Measurements from ENCODE around the gene SLC7A8. TPM values are rescaled to one million over a fixed set of nuclear protein-coding genes. Genes with fewer than 3 reads are reported as not detected.

Gene SLC7A8
- total RNA-seq, 3 donors from 2014 or later: 46.8 to 98.9 (median 61.9) TPM

GRCh38 chr14:23122086-23122485, 61.4 kb downstream of the SLC7A8 start:
- no peaks in the 10 kb centered on the region for H3K9me3 ChIP-seq
- peak overlapping the region in 1 of 2 donors; percentile 42 for H3K27ac ChIP-seq
- H3K36me3 ChIP-seq: no peaks in the 10 kb centered on the region
- intact Hi-C loops (cut with DNase I; ENCODE audit: low total_unique reads): loop anchor here (5.0 kb wide), 1 partner anchor 65 kb away; no protein-coding TSS in a partner anchor
- no peaks in the 10 kb centered on the region for H3K4me1 ChIP-seq
- H3K4me3 ChIP-seq: no peak overlapping the region
- TF ChIP-seq POLR2AphosphoS5 (IDR thresholded peaks at IDR 0.05): no peak
- TF ChIP-seq CTCF (IDR thresholded peaks at IDR 0.05): no peak
- TF ChIP-seq POLR2A (IDR thresholded peaks at IDR 0.05): no peak
- no peak for DNase-seq (ENCODE audit: low spot score in 2 of 2)
- H3K27me3 ChIP-seq: no peaks in the 10 kb centered on the region

GRCh38 chr14:23121361-23121771, 62.1 kb downstream of the SLC7A8 start:
- peak overlapping the region; percentile 4 to 42 for H3K27ac ChIP-seq
- intact Hi-C loops (cut with DNase I; ENCODE audit: low total_unique reads): loop anchor here (5.0 kb wide), 1 partner anchor 66 kb away; no protein-coding TSS in a partner anchor

DNA sequence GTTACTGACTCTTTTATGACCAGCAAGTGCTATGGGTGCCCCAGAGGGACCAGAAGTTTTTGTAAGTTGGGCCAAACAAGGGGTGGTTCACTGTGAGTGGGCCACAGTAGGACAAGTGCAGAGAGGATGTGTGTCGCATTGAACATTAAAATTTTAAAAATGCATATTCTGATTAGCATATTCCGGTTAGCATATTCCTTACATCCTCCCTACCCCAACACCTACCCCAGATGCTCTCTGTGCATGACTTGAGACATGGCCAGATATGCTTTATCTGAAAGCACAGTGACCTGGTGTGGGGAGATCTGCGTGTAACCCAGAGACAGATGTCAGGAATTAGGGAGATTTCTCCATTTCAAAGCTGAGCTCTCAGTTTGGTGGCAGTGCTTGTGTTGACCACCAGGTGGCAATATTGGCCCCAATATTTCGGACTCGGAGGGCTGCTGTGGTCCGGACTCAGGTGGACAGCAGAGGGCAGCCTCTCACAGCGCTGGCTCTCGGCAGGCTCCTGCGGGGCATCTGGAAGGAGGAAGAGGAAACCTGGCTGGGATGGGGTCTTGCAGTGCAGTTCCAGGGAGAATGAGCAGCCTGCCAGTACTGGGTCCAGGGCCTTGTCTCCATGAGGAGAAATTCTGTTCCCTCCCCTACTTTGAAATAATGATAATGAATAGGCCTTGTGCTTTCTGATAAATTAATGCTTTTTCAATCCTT, 62.8 kb downstream of the SLC7A8 start:
- no peaks in the 10 kb centered on the region for H3K36me3 ChIP-seq
- peak overlapping the region in 1 of 2 donors; percentile 4 for H3K27ac ChIP-seq
- H3K9me3 ChIP-seq: no peaks in the 10 kb centered on the region
- peak; percentile 88 to 92 for DNase-seq (ENCODE audit: low spot score in 2 of 2)
- TF ChIP-seq POLR2AphosphoS5 (IDR thresholded peaks at IDR 0.05) (peak; percentile 77 to 92 (median 78)), CTCF (IDR thresholded peaks at IDR 0.05) (peak; percentile 100), POLR2A (IDR thresholded peaks at IDR 0.05) (no peak)
- H3K4me3 ChIP-seq: no peak overlapping the region
- no peaks in the 10 kb centered on the region for H3K4me1 ChIP-seq
- H3K27me3 ChIP-seq: no peaks in the 10 kb centered on the region
- intact Hi-C loops (cut with DNase I; ENCODE audit: low total_unique reads): loop anchor here (5.0 kb wide), 1 partner anchor 67 kb away; no protein-coding TSS in a partner anchor

More at GRCh38 chr14:23121361-23121771, 62.1 kb downstream of the SLC7A8 start:
- TF ChIP-seq POLR2AphosphoS5 (IDR thresholded peaks at IDR 0.05) (no peak), CTCF (IDR thresholded peaks at IDR 0.05) (no peak), POLR2A (IDR thresholded peaks at IDR 0.05) (no peak)
- DNase-seq (ENCODE audit: low spot score in 2 of 2): no peak
- Histone ChIP-seq H3K27me3 (no peaks in the 10 kb centered on the region), H3K9me3 (no peaks in the 10 kb centered on the region), H3K4me3 (no peak overlapping the region), H3K36me3 (no peaks in the 10 kb centered on the region), H3K4me1 (no peaks in the 10 kb centered on the region)

GRCh38 chr14:23119363-23120327, 63.8 kb downstream of the SLC7A8 start:
- Histone ChIP-seq H3K4me1 (peaks cover 0 to under 1% of the 10 kb centered on the region in 2 donors), H3K9me3 (no peaks in the 10 kb centered on the region), H3K27ac (no peak overlapping the region), H3K27me3 (no peaks in the 10 kb centered on the region), H3K4me3 (no peak overlapping the region), H3K36me3 (no peaks in the 10 kb centered on the region)
- TF ChIP-seq POLR2AphosphoS5 (IDR thresholded peaks at IDR 0.05) (no peak), CTCF (IDR thresholded peaks at IDR 0.05) (no peak), POLR2A (IDR thresholded peaks at IDR 0.05) (no peak)
- DNase-seq (ENCODE audit: low spot score in 2 of 2): no peak
- intact Hi-C loops (cut with DNase I; ENCODE audit: low total_unique reads): loop anchor here (5.0 kb wide), 1 partner anchor 68 kb away; no protein-coding TSS in a partner anchor

All from breast epithelium (tissue), 4 donors.